GM18870 (cell line): ENCODE data around the gene GRIK3.
"Not testable (repeated sequence)": the region's sequence is repeated elsewhere in the genome, so short reads cannot be mapped to it uniquely, and the experiment has no call there.

ENCODE experiments used
- ATAC-seq: cut with Tn5 transposase; IDR thresholded peaks from one replicate; pipeline ENCODE4 v1.9.1; 2021; ENCODE audit warnings: moderate library complexity; ENCODE audit not compliant: unreplicated experiment

The GRIK3 gene

DNA sequence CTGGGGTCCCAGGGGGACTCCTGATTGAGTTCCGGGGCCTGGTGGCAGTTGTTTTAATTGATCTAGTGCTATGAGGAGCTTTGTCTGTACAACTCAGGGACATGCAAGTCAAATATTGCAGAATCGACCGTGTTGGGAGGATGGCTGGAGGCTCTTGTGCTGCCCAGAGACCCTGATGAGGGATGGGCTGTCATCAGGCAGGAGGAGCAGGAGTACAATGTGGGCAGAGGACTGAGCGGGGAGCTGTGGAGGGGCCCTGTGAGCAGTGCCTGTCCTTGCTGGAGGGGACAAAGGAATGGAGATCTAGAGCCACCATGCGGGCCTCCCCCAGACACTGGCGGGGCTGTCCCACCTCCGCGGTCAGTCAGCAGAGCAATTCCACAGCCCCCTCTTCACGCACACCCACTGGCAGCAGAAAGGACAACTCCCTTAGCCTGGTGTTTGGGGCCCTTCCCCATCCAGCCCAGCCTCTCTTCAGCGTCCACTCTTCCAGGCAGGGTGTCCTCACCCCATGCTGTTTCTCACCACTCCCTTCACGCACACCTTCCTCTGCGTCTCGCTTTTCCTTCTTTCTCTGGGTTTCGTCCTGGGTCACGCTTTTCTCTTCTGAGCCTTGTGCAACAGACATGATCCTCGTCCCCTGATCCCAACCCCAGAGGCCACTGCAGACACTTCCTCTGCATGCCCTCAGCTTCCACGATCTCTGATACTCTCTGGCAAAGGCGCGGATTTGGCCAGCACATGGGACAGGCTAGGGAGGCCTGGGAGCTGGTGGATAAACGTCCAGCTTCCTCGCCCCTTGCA, 122.6 kb downstream of the GRIK3 start:
- no peak for ATAC-seq

GRCh38 chr1:36910886-36911540, 123.3 kb downstream of the GRIK3 start:
- ATAC-seq, result no peak

DNA sequence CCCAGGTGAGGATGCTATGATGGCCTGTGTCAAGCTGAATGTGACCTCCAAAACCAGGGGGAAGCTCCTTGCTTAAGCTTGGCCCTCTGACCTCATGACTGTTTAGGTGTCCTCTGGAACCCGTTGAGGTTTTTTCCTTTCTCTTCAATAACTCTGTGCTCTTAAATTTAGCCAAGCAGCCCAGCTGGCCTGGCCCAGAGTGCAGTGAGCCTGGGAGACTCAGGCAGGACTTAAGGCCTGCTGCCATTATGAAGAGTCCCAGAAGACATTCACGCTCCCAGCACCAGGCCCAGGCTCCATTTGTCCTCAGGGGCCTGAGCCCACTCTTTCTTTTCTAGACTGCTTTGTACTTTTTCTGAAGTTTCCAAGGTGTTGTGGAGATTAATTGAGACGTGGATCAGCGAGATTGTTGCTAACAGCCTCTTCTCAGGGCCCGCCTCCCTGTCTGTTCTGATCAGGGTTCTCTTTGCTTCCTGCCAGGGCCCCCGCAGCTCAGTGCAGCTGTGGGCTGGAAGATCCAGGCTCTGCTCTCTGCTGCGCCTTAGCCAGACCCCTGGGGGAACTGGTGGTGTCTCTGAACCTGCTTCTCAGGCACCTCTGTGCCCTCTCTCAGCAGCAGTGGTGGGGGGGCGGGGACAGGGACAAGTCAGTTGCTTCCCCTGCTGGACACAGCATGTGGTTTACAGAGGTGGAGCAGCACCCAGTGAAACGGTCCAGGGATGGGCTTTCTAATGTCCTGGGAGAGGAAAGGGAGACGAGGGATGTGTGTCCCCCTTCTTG, 124.2 kb downstream of the GRIK3 start:
- ATAC-seq, result no peak

- not testable (repeated sequence) for ATAC-seq
These were observed 125.0 kb downstream of the GRIK3 start for GRCh38 chr1:36909359-36909758.

- ATAC-seq, result no peak
These were observed 126.2 kb downstream of the GRIK3 start for GRCh38 chr1:36908096-36908495.

GRCh38 chr1:36906555-36906954, 127.8 kb downstream of the GRIK3 start:
- no peak for ATAC-seq

DNA sequence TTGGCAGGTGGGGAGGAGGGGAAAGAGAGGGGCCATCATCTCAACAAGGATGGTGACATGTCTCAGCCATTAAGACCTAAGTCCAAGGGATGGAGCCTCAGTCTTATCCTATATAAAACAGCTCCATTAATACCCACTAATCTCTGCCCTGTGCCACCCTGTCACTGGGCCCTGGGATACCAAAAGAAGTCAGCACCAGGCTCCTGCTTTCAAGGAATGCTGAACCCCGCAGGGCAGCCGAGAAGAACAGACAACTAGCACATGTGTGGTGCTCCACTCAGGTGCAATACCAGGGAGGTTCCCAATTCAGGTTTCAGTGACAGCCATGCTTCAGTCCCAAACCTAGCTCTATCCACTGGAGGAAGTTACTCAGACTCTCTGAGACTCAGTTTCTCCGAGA, 128.4 kb downstream of the GRIK3 start:
- no peak for ATAC-seq

GRCh38 chr1:36900128-36900527, 134.2 kb downstream of the GRIK3 start:
- ATAC-seq, result no peak

DNA sequence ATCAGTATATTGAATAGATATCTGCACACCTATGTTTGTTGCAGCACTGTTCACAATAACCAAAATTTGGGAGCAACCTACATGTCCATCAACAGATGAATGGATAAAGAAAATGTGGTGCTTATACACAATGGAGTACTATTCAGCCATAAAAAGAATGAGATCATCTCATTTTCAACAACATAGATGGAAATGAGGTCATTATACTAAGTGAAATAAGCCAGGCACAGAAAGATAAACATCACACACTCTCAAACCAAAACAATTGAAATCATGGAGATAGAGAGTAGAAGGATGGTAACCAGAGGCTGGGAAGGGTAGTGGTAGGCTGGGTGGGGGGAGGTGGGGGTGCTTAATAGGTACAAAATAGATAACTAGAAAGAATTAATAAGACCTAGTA, 136.5 kb downstream of the GRIK3 start:
- not testable (repeated sequence) for ATAC-seq

DNA sequence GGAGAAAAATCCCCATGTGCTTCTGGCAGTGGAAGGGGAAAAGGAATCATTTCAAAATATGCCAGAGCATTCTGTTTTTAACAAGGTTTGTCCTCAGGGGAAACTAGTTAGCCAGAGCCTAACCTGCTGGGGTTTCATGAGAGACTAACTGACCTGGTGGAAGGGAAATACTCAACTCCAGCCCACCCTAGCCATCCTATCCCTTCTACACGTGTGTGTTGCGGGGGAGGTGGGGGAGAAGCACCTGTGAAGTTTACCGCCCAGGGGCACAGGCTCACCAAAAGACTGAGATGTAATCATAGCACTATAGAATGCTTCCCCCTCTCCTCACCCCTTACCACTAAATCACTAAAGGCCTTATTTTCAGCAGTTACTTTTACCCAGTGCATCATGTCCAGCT, 139.5 kb downstream of the GRIK3 start:
- ATAC-seq, result no peak

- ATAC-seq, result no peak
These were observed 143.5 kb downstream of the GRIK3 start for GRCh38 chr1:36890776-36891175.

GRCh38 chr1:36889478-36890226, 144.7 kb downstream of the GRIK3 start:
- no peak for ATAC-seq

GRCh38 chr1:36888811-36889477, 145.4 kb downstream of the GRIK3 start:
- no peak for ATAC-seq

GRCh38 chr1:36885540-36886357, 148.6 kb downstream of the GRIK3 start:
- no peak for ATAC-seq

GRCh38 chr1:36884801-36885200, 149.5 kb downstream of the GRIK3 start:
- no peak for ATAC-seq

GRCh38 chr1:36884029-36884701, 150.2 kb downstream of the GRIK3 start:
- no peak for ATAC-seq

- ATAC-seq, result no peak
These were observed 150.9 kb downstream of the GRIK3 start for GRCh38 chr1:36883315-36883949.

- ATAC-seq, result no peak
These were observed 151.6 kb downstream of the GRIK3 start for GRCh38 chr1:36882536-36883285.
